OCI-M2 (cell line): Measurements from ENCODE around the gene CLCNKB.
"Not testable (repeated sequence)": the region's sequence is repeated elsewhere in the genome, so short reads cannot be mapped to it uniquely, and the experiment has no call there.

Experiments
- DNase-seq: peaks from one replicate; lab custom pipeline; 2025; ENCODE audit not compliant: unreplicated experiment; lab: John Stamatoyannopoulos, UW

The CLCNKB gene

GRCh38 chr1:16029288-16029687 is 14.3 kb upstream of the CLCNKB start:
- DNase-seq, result no peak

- no peak for DNase-seq
Measured at GRCh38 chr1:16031551-16031950, 12.0 kb upstream of the CLCNKB start.

- no peak for DNase-seq
Measured at GRCh38 chr1:16032388-16033102, 11.0 kb upstream of the CLCNKB start.

GRCh38 chr1:16033103-16033632 is 10.4 kb upstream of the CLCNKB start:
- DNase-seq, result not testable (repeated sequence)

- not testable (repeated sequence) for DNase-seq
Measured at GRCh38 chr1:16036461-16036860, 7.1 kb upstream of the CLCNKB start.

- DNase-seq, result no peak
Measured at GRCh38 chr1:16038620-16038912, 5.0 kb upstream of the CLCNKB start.

GRCh38 chr1:16039871-16040270 is 3.7 kb upstream of the CLCNKB start:
- not testable (repeated sequence) for DNase-seq

- DNase-seq, result no peak
Measured at GRCh38 chr1:16041200-16041599, 2.4 kb upstream of the CLCNKB start.

- no peak for DNase-seq
Measured at GRCh38 chr1:16042096-16042495, 1.5 kb upstream of the CLCNKB start.

GRCh38 chr1:16042654-16043053 is 928 bp upstream of the CLCNKB start:
- not testable (repeated sequence) for DNase-seq

GRCh38 chr1:16043950-16044349 is 368 bp downstream of the CLCNKB start:
- no peak for DNase-seq

- DNase-seq, result no peak
Measured at GRCh38 chr1:16046842-16047241, 3.3 kb downstream of the CLCNKB start.

GRCh38 chr1:16047791-16048475 is 4.4 kb downstream of the CLCNKB start:
- DNase-seq, result no peak

GRCh38 chr1:16048573-16049189 is 5.1 kb downstream of the CLCNKB start:
- DNase-seq, result no peak

GRCh38 chr1:16050328-16050727 is 6.7 kb downstream of the CLCNKB start:
- no peak for DNase-seq

GRCh38 chr1:16051039-16051438 is 7.5 kb downstream of the CLCNKB start:
- no peak for DNase-seq

GRCh38 chr1:16051949-16052348 is 8.4 kb downstream of the CLCNKB start:
- DNase-seq, result not testable (repeated sequence)

- no peak for DNase-seq
Measured at GRCh38 chr1:16053781-16054502, 10.4 kb downstream of the CLCNKB start.

- DNase-seq, result no peak
Measured at GRCh38 chr1:16054598-16055540, 11.3 kb downstream of the CLCNKB start.
